CD8-positive, alpha-beta memory T cell (primary cell): ENCODE data around the gene DMXL2. TPM values are rescaled to one million over a fixed set of nuclear protein-coding genes. Genes with fewer than 3 reads are reported as not detected.

Source experiments
- CTCF ChIA-PET: fragments of 350-600 bp; sonication (Branson Sonifier 250); formaldehyde crosslinking; loops from one replicate; lab custom pipeline; 2021; ENCODE audit warnings: antibody characterized with exemption; lab: Charles Lee
- POLR2A ChIA-PET: fragments of 350-600 bp; sonication (Branson Sonifier 250); formaldehyde crosslinking; loops from one replicate; lab custom pipeline; 2021; ENCODE audit warnings: antibody characterized with exemption; lab: Charles Lee
- DNase-seq, 5 donors: peaks; one replicate each; pipeline versions ENCODE4 v3.0.0 to v3.0.0-alpha.2; 2020 to 2022; ENCODE audit warnings: mixed read lengths in 1 of 5
- H3K27ac ChIP-seq: one replicate; pipeline ENCODE4 v1.7.0; 2013; ENCODE audit warnings: low read depth, mild to moderate bottlenecking, low read length, moderate library complexity
- H3K27me3 ChIP-seq: 2 replicates; pipeline ENCODE4 v1.7.0; 2013; ENCODE audit warnings: low read length, mild to moderate bottlenecking; ENCODE audit not compliant: insufficient read depth, poor library complexity, severe bottlenecking
- H3K36me3 ChIP-seq: 2 replicates; pipeline ENCODE4 v1.7.0; 2013; ENCODE audit warnings: mild to moderate bottlenecking, low read length, moderate library complexity; ENCODE audit not compliant: insufficient read depth
- H3K4me1 ChIP-seq: 2 replicates; pipeline ENCODE4 v1.7.0; 2013; ENCODE audit warnings: mild to moderate bottlenecking, low read length, moderate library complexity; ENCODE audit not compliant: insufficient read depth
- H3K4me3 ChIP-seq: 2 replicates; pipeline ENCODE4 v1.7.0; 2013; ENCODE audit warnings: mild to moderate bottlenecking, low read length
- H3K9me3 ChIP-seq: 2 replicates; pipeline ENCODE4 v1.7.0; 2013; ENCODE audit warnings: mild to moderate bottlenecking, low read length
- H3K27ac Mint-ChIP-seq, 8 donors: one replicate each; pipeline ENCODE4 v1.8.0; 2020 to 2021; ENCODE audit warnings: mixed read lengths in 8 of 8, mild to moderate bottlenecking in 6 of 8, inconsistent platforms in 3 of 8, moderate library complexity in 3 of 8
- H3K27me3 Mint-ChIP-seq, 2 donors: one replicate each; pipeline ENCODE4 v1.8.0; 2020 to 2021; ENCODE audit warnings: mixed read lengths in 2 of 2, mild to moderate bottlenecking in 1 of 2, moderate library complexity in 1 of 2
- H3K36me3 Mint-ChIP-seq, 3 donors: one replicate each; pipeline ENCODE4 v1.8.0; 2020 to 2021; ENCODE audit warnings: mixed read lengths in 3 of 3, inconsistent platforms in 1 of 3, mild to moderate bottlenecking in 1 of 3
- H3K4me1 Mint-ChIP-seq, 3 donors: one replicate each; pipeline ENCODE4 v1.8.0; 2020 to 2021; ENCODE audit warnings: mixed read lengths in 3 of 3, inconsistent platforms in 1 of 3, mild to moderate bottlenecking in 1 of 3
- H3K4me3 Mint-ChIP-seq, 7 donors: one replicate each; pipeline ENCODE4 v1.8.0; 2020 to 2021; ENCODE audit warnings: mixed read lengths in 7 of 7, mild to moderate bottlenecking in 6 of 7, moderate library complexity in 4 of 7, inconsistent platforms in 2 of 7
- H3K9me3 Mint-ChIP-seq, 5 donors: one replicate each; pipeline ENCODE4 v1.8.0; 2020 to 2022; ENCODE audit warnings: mixed read lengths in 5 of 5, mild to moderate bottlenecking in 3 of 5, moderate library complexity in 2 of 5, inconsistent platforms in 1 of 5
- polyA plus RNA-seq: library from polyadenylated mRNA; unstranded; fragments of 300-500 nt; fragmentation: Illumina TruSeq; gene quantifications from one replicate; pipeline ENCODE4 v1.2.3, GENCODE V29; 2021
- total RNA-seq, 2 experiments: library from RNA; stranded (reverse); gene quantifications; one replicate each; pipeline ENCODE4 v1.2.3, GENCODE V29; 2021

DMXL2 gene
- total and polyA plus RNA-seq, 3 experiments from 2014 or later, result 0.61 to 7.0 (median 5.8) TPM

GRCh38 chr15:51403072-51403878 is 219.3 kb downstream of the DMXL2 start:
- peaks cover 0 to 3% (median 0%) of the 10 kb centered on the region in 5 donors for H3K9me3 Mint-ChIP-seq
- H3K4me1 Mint-ChIP-seq, result no peaks in the 10 kb centered on the region
- no peak for DNase-seq
- no peak overlapping the region for H3K27ac Mint-ChIP-seq
- Histone ChIP-seq H3K9me3 (no peaks in the 10 kb centered on the region), H3K27me3 (no peaks in the 10 kb centered on the region), H3K4me1 (no peaks in the 10 kb centered on the region), H3K36me3 (no peaks in the 10 kb centered on the region), H3K27ac (no peak overlapping the region), H3K4me3 (no peak overlapping the region)
- no peaks in the 10 kb centered on the region for H3K36me3 Mint-ChIP-seq
- ChIA-PET POLR2A (no interaction called here), CTCF (no interaction called here)
- peaks cover 3 to 14% of the 10 kb centered on the region in 2 donors for H3K27me3 Mint-ChIP-seq
- no peak overlapping the region for H3K4me3 Mint-ChIP-seq

DNA sequence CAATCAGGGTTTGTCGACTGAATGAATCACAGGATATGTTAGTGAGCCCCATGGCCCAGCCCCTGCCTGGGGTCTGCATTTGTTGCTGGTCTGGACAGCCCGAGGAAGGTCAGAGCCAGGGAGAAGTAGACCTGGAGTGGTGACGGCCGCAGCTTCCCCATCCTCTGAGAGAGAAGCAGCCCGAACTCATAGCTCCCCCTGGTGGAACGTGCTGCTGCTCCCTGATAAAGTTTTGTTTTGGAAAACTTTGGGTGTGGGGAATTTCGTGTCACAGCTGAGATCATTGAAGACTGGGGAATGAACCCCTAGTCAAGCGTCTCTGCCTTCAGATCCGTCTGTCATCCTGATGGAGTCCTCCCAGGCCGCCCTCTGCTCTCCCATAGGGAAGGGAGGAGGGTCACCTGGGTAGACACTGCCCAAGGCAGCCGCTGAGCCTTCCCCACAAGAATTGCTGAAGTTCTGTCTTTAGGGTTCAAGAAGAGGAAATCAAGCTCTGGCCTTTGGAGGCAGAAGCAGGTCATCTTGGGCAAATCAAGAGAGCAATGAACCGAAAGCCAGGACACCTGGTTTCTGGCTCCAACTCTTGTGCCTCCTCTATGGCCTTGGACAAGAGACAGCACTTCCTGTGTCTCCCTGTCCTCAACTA is 220.6 kb downstream of the DMXL2 start:
- no peaks in the 10 kb centered on the region for H3K36me3 Mint-ChIP-seq
- ChIA-PET POLR2A (no interaction called here), CTCF (interaction anchor here (1.3 kb wide), 1 partner anchor 10 kb away, joined by 3 read pairs; no protein-coding TSS in a partner anchor)
- Histone ChIP-seq H3K9me3 (no peaks in the 10 kb centered on the region), H3K4me3 (no peak overlapping the region), H3K27me3 (no peaks in the 10 kb centered on the region), H3K4me1 (no peaks in the 10 kb centered on the region), H3K36me3 (no peaks in the 10 kb centered on the region), H3K27ac (no peak overlapping the region)
- no peak overlapping the region for H3K4me3 Mint-ChIP-seq
- no peak overlapping the region for H3K27ac Mint-ChIP-seq
- no peaks in the 10 kb centered on the region for H3K4me1 Mint-ChIP-seq
- peaks cover 3 to 18% of the 10 kb centered on the region in 2 donors for H3K27me3 Mint-ChIP-seq
- H3K9me3 Mint-ChIP-seq, result no peaks in the 10 kb centered on the region
- DNase-seq, result no peak

DNA sequence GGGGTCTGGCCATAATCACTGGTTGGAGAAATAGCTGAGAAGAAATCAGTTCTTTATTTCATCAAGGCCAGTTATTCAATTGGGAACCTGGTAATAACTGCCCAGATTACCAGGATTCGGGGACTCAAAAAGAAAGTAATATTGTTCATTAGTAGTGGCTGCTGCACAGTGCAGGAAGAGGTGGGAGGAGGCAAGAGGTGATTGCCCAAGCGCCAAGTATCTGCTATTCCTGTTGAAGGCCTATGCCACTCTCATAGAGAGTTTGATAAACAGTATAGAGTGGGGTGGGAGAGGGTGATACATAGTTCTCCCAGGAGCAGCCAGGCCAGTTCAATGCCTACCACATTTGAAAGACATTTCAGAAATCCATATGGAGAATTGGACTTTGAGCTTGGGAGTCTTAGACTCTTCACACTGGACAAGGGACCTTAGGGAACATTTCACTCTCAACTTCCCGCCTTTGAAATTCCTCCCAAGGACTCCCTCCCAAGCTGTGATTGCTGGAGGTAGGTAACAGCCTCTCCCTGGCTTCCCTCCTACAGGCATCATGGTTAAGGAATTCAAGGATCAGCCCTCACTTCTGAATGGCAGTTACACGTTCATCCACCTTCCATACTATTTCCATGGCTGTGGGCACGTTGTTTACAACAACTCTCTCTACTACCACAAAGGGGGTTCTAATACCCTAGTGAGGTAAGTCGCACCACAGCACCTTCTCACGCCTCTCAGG is 221.4 kb downstream of the DMXL2 start:
- no peaks in the 10 kb centered on the region for H3K9me3 Mint-ChIP-seq

DNA sequence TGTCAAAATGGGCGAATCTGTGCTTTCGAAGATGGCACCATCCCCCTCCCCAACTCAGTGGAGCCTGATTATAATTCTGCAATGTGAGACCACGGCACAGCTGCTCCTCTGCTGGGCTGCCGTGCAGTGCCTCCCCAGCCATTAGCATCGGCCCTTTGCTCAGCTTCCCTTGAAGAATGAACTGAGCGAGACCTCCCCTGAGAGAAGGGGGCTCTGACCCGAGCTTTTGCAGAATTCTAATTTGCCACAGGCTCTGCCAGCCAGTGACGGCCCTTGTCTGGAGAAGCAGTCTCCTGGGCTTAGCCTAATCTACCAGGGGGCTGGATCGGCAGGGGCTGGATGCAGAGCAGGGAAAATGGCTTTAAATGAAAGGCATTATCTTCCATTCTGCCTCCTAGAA is 223.9 kb downstream of the DMXL2 start:
- H3K4me3 Mint-ChIP-seq, result no peak overlapping the region
- no peaks in the 10 kb centered on the region for H3K9me3 Mint-ChIP-seq
- H3K27me3 ChIP-seq, result no peaks in the 10 kb centered on the region
- no peak overlapping the region for H3K27ac ChIP-seq
- POLR2A ChIA-PET, result no interaction called here
- peaks cover 3 to 7% of the 10 kb centered on the region in 2 donors for H3K27me3 Mint-ChIP-seq
- no peaks in the 10 kb centered on the region for H3K36me3 Mint-ChIP-seq
- no peaks in the 10 kb centered on the region for H3K4me1 ChIP-seq
- CTCF ChIA-PET, result no interaction called here
- no peak for DNase-seq
- H3K4me1 Mint-ChIP-seq, result no peaks in the 10 kb centered on the region
- H3K9me3 ChIP-seq, result no peaks in the 10 kb centered on the region
- no peak overlapping the region for H3K4me3 ChIP-seq
- no peak overlapping the region for H3K27ac Mint-ChIP-seq
- H3K36me3 ChIP-seq, result no peaks in the 10 kb centered on the region

More for the DNA sequence above, 221.4 kb downstream of the DMXL2 start:
- H3K4me1 ChIP-seq, result no peaks in the 10 kb centered on the region
- H3K27ac ChIP-seq, result no peak overlapping the region
- Mint-ChIP-seq H3K4me3 (no peak overlapping the region), H3K36me3 (no peaks in the 10 kb centered on the region), H3K27ac (no peak overlapping the region), H3K27me3 (peaks cover 3 to 18% of the 10 kb centered on the region in 2 donors), H3K4me1 (no peaks in the 10 kb centered on the region)
- H3K9me3 ChIP-seq, result no peaks in the 10 kb centered on the region
- no peak overlapping the region for H3K4me3 ChIP-seq
- ChIA-PET CTCF (interaction anchor here (1.3 kb wide), 1 partner anchor 9 kb away, joined by 3 read pairs; no protein-coding TSS in a partner anchor), POLR2A (no interaction called here)
- DNase-seq, result no peak
- no peaks in the 10 kb centered on the region for H3K27me3 ChIP-seq
- no peaks in the 10 kb centered on the region for H3K36me3 ChIP-seq

Other genes with a start within 250 kb of the DMXL2 start
- gene SCG3, start 58.7 kb upstream of the DMXL2 start, total RNA-seq, result not detected
- gene SCG3, start 58.7 kb upstream of the DMXL2 start, polyA plus RNA-seq, result not detected
- 10 to 100 TPM; 25.1 TPM for gene LYSMD2, start 114.9 kb upstream of the DMXL2 start, total RNA-seq
- 70.5 TPM for gene LYSMD2, start 114.9 kb upstream of the DMXL2 start, polyA plus RNA-seq
- gene TMOD2, start 128.8 kb upstream of the DMXL2 start, total RNA-seq, result 10 to 100 TPM in 1 of 2 experiments, 1 to 10 TPM in 1; 8.6 to 10.0 TPM
- gene TMOD2, start 128.8 kb upstream of the DMXL2 start, polyA plus RNA-seq, result 3.1 TPM
- 10 to 100 TPM; 52.6 to 54.0 TPM for gene TMOD3, start 206.9 kb upstream of the DMXL2 start, total RNA-seq
- 34.0 TPM for gene TMOD3, start 206.9 kb upstream of the DMXL2 start, polyA plus RNA-seq